Keratinocyte (primary cell): ENCODE results near the gene PPP2R1A. TPM values are rescaled to one million over a fixed set of nuclear protein-coding genes. Genes with fewer than 3 reads are reported as not detected.
"Not testable (repeated sequence)": the region's sequence is repeated elsewhere in the genome, so short reads cannot be mapped to it uniquely, and the experiment has no call there.

ENCODE experiments used
- DNase-seq: peaks from one replicate; pipeline ENCODE4 v3.0.0-alpha.2; 2011; ENCODE audit warnings: low read depth, missing footprints, low spot score
- FAIRE-seq: peaks from 2 replicates; lab custom pipeline; 2011; peaks lifted over from hg19 to GRCh38; lab: Jason Lieb, UNC
- H2AFZ ChIP-seq: 2 replicates; pipeline ENCODE4 v1.6.0; 2012; ENCODE audit warnings: low read length, control low read depth, inconsistent platforms; ENCODE audit not compliant: control insufficient read depth
- H3K27ac ChIP-seq: 2 replicates; pipeline ENCODE4 v1.5.1; 2011; ENCODE audit warnings: low read length; ENCODE audit not compliant: control insufficient read depth, insufficient read depth
- H3K27me3 ChIP-seq: 3 replicates; pipeline ENCODE4 v1.6.0; 2011; ENCODE audit warnings: low read length; ENCODE audit not compliant: control insufficient read depth, insufficient read depth; ENCODE audit errors: extremely low read depth
- H3K36me3 ChIP-seq, 2 experiments: 2 replicates in 1 of 2; 3 replicates in 1 of 2; pipeline ENCODE4 v1.5.1; 2011; ENCODE audit warnings: low read length in 2 of 2, mild to moderate bottlenecking in 1 of 2; ENCODE audit not compliant: control insufficient read depth in 2 of 2, insufficient read depth in 2 of 2; ENCODE audit errors: extremely low read depth in 1 of 2
- H3K4me1 ChIP-seq: 3 replicates; pipeline ENCODE4 v1.5.1; 2011; ENCODE audit warnings: low read length; ENCODE audit not compliant: control insufficient read depth, insufficient read depth; ENCODE audit errors: extremely low read depth
- H3K4me2 ChIP-seq: 3 replicates; pipeline ENCODE4 v1.6.0; 2011; ENCODE audit warnings: low read depth, low read length; ENCODE audit not compliant: control insufficient read depth, insufficient read depth; ENCODE audit errors: extremely low read depth
- H3K4me3 ChIP-seq, 3 experiments: fragments of 200-600 bp in 1 of 3; sonication (generic) in 1 of 3; 2 replicates in 2 of 3; 3 replicates in 1 of 3; pipeline ENCODE4 v1.5.1; 2011 to 2016; ENCODE audit warnings: low read length in 3 of 3, mild to moderate bottlenecking in 3 of 3, control low read depth in 2 of 3, inconsistent platforms in 1 of 3, low read depth in 1 of 3, mixed read lengths in 1 of 3, mixed run types in 1 of 3, moderate library complexity in 1 of 3; ENCODE audit not compliant: control insufficient read depth in 2 of 3, insufficient read depth in 2 of 3; ENCODE audit errors: extremely low read depth in 1 of 3
- H3K79me2 ChIP-seq: 2 replicates; pipeline ENCODE4 v1.6.0; 2012; ENCODE audit warnings: low read length; ENCODE audit not compliant: control insufficient read depth, insufficient read depth
- H3K9ac ChIP-seq: 3 replicates; pipeline ENCODE4 v1.6.0; 2011; ENCODE audit warnings: low read length; ENCODE audit not compliant: control insufficient read depth, insufficient read depth; ENCODE audit errors: extremely low read depth
- H3K9me1 ChIP-seq: 3 replicates; pipeline ENCODE4 v1.6.0; 2011; ENCODE audit warnings: low read length; ENCODE audit not compliant: control insufficient read depth, insufficient read depth; ENCODE audit errors: extremely low read depth
- H3K9me3 ChIP-seq: 2 replicates; pipeline ENCODE4 v1.5.1; 2012; ENCODE audit warnings: low read depth, low read length; ENCODE audit not compliant: control insufficient read depth
- H4K20me1 ChIP-seq: 3 replicates; pipeline ENCODE4 v1.6.0; 2011; ENCODE audit warnings: low read length; ENCODE audit not compliant: control insufficient read depth, insufficient read depth; ENCODE audit errors: extremely low read depth
- EZH2 ChIP-seq: IDR thresholded peaks from one replicate; pipeline ENCODE4 v1.6.1; 2012; ENCODE audit warnings: inconsistent platforms, mild to moderate bottlenecking, low read length, moderate library complexity
- dilution Hi-C: fragments of 300-500 bp; cut with MboI; formaldehyde crosslinking; loops from one replicate; pipeline ENCODE4 v1.7.0; 2020; ENCODE audit warnings: low sequenced_read_pairs; ENCODE audit not compliant: extremely low pct_ligation_motif_present
- polyA plus RNA-seq, 5 experiments: library from polyadenylated mRNA; depleted of rRNA in 3 of 5; stranded (reverse) in 3 of 5; stranded (forward) in 1 of 5; unstranded in 1 of 5; fragments of >200 nt; gene quantifications; 1 replicate in 1 of 5; 2 replicates in 3 of 5; 3 replicates in 1 of 5; pipeline versions ENCODE4 v1.2.1 to v1.2.3, GENCODE V29; 2011 to 2012; ENCODE audit warnings: missing spikeins in 2 of 5, low read depth in 1 of 5, low replicate concordance in 1 of 5
- TF ChIP-seq, protein P1 (sequence below), 3 experiments: IDR thresholded peaks in 1 of 3; conservative IDR thresholded peaks in 1 of 3; optimal IDR thresholded peaks in 1 of 3; 2 replicates in 2 of 3; 3 replicates in 1 of 3; pipeline versions ENCODE3 to v1.5.1; 2011; ENCODE audit warnings: low read length in 3 of 3, mild to moderate bottlenecking in 3 of 3, moderate library complexity in 2 of 3, control low read depth in 1 of 3, inconsistent platforms in 1 of 3; ENCODE audit not compliant: insufficient read depth in 2 of 3; ENCODE audit errors: extremely low read depth in 1 of 3

PPP2R1A gene
- polyA plus RNA-seq, 1 donor (not counting 4 experiments of a cell fraction or from before 2014, with no cell fraction given): 130 TPM

DNA sequence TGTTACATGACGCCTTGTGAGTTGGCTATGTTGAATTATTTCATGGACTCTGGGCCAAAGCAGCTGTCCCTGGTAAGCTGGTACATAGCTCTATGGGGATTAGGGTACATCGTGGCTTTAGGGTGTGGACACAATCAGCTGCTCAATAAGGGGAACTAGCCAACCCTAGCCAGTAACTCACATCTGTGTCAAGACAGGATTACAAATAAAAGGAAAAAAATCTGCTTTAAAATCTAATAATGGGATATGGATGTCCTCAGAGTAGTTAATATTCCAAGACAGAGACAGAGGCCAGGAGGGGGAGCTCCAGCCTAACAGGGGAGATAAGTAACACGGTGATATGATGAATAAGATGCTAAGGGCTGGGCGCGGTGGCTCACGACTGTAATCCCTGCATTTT, 58.4 kb downstream of the PPP2R1A start:
- H3K9me3 ChIP-seq: no peaks in the 10 kb centered on the region
- no peak overlapping the region for H3K4me2 ChIP-seq
- H4K20me1 ChIP-seq: no peaks in the 10 kb centered on the region
- no peak overlapping the region for H3K9ac ChIP-seq
- H3K4me3 ChIP-seq: no peak overlapping the region
- no peak for FAIRE-seq
- H3K79me2 ChIP-seq: no peaks in the 10 kb centered on the region
- TF ChIP-seq, protein P1, sequence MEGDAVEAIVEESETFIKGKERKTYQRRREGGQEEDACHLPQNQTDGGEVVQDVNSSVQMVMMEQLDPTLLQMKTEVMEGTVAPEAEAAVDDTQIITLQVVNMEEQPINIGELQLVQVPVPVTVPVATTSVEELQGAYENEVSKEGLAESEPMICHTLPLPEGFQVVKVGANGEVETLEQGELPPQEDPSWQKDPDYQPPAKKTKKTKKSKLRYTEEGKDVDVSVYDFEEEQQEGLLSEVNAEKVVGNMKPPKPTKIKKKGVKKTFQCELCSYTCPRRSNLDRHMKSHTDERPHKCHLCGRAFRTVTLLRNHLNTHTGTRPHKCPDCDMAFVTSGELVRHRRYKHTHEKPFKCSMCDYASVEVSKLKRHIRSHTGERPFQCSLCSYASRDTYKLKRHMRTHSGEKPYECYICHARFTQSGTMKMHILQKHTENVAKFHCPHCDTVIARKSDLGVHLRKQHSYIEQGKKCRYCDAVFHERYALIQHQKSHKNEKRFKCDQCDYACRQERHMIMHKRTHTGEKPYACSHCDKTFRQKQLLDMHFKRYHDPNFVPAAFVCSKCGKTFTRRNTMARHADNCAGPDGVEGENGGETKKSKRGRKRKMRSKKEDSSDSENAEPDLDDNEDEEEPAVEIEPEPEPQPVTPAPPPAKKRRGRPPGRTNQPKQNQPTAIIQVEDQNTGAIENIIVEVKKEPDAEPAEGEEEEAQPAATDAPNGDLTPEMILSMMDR (optimal IDR thresholded peaks at IDR 0.05 in 1 of 3, IDR thresholded peaks at IDR 0.05 in 1 of 3, conservative IDR thresholded peaks at IDR 0.05 in 1 of 3; ENCODE audit: extremely low read depth in 1 of 3, insufficient read depth in 2 of 3, low read length in 3 of 3): peak; percentile 36 to 56 (median 50)
- TF ChIP-seq EZH2: no peak
- no peaks in the 10 kb centered on the region for H3K4me1 ChIP-seq
- no peak overlapping the region for H2AFZ ChIP-seq
- no peaks in the 10 kb centered on the region for H3K9me1 ChIP-seq
- dilution Hi-C loops: no loop called here
- H3K27me3 ChIP-seq: no peaks in the 10 kb centered on the region
- no peak overlapping the region for H3K27ac ChIP-seq
- no peak for DNase-seq
- no peaks in the 10 kb centered on the region for H3K36me3 ChIP-seq

DNA sequence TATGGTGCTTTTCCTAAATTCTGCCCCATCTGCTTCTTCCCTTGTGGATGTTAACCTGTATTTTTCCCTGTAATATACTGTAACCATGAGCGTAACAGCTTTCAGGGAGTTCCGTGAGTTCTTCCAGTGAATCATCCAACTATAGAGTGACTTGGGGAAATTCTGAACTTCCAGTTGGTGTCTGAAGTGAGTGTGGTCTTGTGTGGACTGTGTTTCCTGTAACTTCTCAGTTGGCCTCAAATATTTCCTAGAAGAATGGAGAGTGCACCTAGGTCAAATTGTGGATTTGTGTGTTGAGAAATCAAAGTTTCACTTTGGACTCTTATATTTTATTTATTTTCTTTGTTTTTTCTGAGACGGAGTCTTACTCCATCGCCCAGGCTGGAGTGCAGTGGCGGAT, 68.6 kb downstream of the PPP2R1A start:
- Histone ChIP-seq H3K4me3 (no peak overlapping the region), H3K36me3 (no peaks in the 10 kb centered on the region), H3K9me3 (peaks cover 2% of the 10 kb centered on the region), H4K20me1 (no peaks in the 10 kb centered on the region), H3K4me2 (no peak overlapping the region), H3K27me3 (no peaks in the 10 kb centered on the region), H3K4me1 (no peaks in the 10 kb centered on the region), H3K9ac (no peak overlapping the region), H3K79me2 (no peaks in the 10 kb centered on the region), H3K27ac (no peak overlapping the region), H2AFZ (no peak overlapping the region), H3K9me1 (no peaks in the 10 kb centered on the region)
- dilution Hi-C loops: no loop called here
- FAIRE-seq: no peak
- no peak for DNase-seq
- TF ChIP-seq EZH2: no peak
- TF ChIP-seq, protein P1 (optimal IDR thresholded peaks at IDR 0.05 in 1 of 3, IDR thresholded peaks at IDR 0.05 in 1 of 3, conservative IDR thresholded peaks at IDR 0.05 in 1 of 3; ENCODE audit: extremely low read depth in 1 of 3, insufficient read depth in 2 of 3, low read length in 3 of 3): no peak

DNA sequence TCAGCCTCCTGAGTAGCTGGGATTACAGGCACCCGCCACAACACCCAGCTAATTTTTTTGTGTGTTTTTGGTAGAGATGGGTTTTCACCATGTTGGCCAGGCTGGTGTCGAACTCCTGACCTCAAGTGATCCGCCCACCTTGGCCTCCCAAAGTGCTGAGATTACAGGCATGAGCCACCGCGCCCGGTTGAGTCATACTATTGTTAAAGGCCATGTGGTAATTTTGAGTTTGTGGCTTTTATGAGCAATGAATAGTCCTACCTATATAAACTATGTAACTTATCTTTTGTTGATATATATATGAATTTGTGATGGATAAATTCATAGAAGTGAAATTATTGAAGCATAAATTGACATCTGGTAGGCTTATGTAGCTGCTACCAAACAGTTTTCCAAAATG, 75.7 kb downstream of the PPP2R1A start:
- H3K9ac ChIP-seq, H3K9me3 ChIP-seq, H3K4me2 ChIP-seq, dilution Hi-C loops, H3K27me3 ChIP-seq, H4K20me1 ChIP-seq, H3K27ac ChIP-seq, DNase-seq, FAIRE-seq, H3K4me1 ChIP-seq, H2AFZ ChIP-seq, H3K9me1 ChIP-seq, H3K36me3 ChIP-seq, H3K4me3 ChIP-seq: not testable (repeated sequence)
- peaks cover 11% of the 10 kb centered on the region for H3K79me2 ChIP-seq
